OCI-LY3 (cell line): ENCODE measurements around the gene ERF.

Experiments
- CTCF ChIP-seq: fragments of 200-600, 300-600 bp; sonication (generic); IDR thresholded peaks from 2 replicates; pipeline ENCODE4 v1.5.1; 2014; ENCODE audit warnings: antibody characterized with exemption, low read length, low read depth
- EZH2phosphoT487 ChIP-seq: fragments of 200-600 bp; shearing (Covaris generic); IDR thresholded peaks from 2 replicates; pipeline ENCODE4 v1.6.1; 2018; ENCODE audit warnings: antibody characterized with exemption, mixed run types, low read depth

- no peak for TF ChIP-seq CTCF
- TF ChIP-seq EZH2phosphoT487 = no peak
Measured at GRCh38 chr19:42253245-42254088, 1.5 kb downstream of the ERF start.
